NCI-H2196 treated with DMSO at 0.1 percent for 48 hours (cell line): Measurements from ENCODE around the gene PDPK1.
"Not testable (repeated sequence)": the region's sequence is repeated elsewhere in the genome, so short reads cannot be mapped to it uniquely, and the experiment has no call there.

Experiments
- DNase-seq: peaks from one replicate; lab custom pipeline; 2025; ENCODE audit not compliant: unreplicated experiment; lab: John Stamatoyannopoulos, UW

PDPK1 gene

GRCh38 chr16:2586241-2586640 lies 48.4 kb downstream of the PDPK1 start:
- no peak for DNase-seq

DNA sequence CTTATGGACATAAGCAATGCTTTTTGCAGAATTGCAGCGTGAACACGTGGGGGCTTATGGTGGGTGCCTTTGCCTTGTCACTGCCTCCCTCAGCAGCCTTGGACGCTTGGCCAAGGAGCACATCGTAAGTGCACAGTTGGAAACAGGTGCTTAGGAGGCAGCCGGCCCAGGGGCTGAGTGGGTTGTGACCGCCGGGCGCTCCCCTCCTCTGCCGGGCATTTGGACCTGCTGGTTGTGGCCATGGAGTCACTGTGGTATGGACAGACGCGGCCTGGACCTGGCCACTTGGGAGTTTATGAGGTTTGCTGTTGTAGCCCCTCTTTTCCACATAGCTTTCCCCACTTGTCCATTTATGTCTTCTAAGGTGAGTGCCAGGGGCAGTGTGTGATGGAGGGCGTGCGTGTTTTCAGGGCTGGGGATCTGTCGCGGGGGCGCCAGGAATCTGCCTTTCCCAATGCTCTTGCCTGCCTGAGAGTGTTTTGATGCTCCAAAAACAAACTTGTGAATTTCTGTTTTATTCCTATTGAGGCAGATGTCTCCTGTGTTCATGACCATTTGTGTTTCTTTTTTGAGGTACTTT lies 49.2 kb downstream of the PDPK1 start:
- no peak for DNase-seq

- DNase-seq: no peak
Measured at GRCh38 chr16:2587891-2588565, 50.2 kb downstream of the PDPK1 start.

- DNase-seq: no peak
Measured at GRCh38 chr16:2591476-2592240, 53.8 kb downstream of the PDPK1 start.

DNA sequence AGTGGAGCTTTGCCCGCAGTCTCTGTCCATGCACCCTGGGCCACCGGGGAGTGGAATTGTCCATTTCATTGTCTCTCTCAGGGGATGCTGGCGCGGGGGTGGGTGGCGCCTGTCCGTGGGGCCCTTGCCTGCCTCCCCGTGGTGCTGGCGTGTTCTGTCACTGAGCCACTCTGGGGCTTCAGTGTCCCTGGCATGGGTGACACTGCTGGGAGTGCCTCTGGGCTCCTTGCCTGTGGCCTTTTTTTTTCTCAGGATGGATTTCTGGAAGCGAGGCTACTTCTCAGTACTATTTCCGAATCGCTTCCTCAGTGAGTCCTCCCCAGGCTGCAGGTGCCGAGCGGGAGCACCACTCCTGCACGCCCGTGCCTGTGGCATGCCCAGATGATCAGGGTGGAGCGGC lies 55.0 kb downstream of the PDPK1 start:
- no peak for DNase-seq

- DNase-seq: no peak
Measured at GRCh38 chr16:2595393-2596205, 57.8 kb downstream of the PDPK1 start.

DNA sequence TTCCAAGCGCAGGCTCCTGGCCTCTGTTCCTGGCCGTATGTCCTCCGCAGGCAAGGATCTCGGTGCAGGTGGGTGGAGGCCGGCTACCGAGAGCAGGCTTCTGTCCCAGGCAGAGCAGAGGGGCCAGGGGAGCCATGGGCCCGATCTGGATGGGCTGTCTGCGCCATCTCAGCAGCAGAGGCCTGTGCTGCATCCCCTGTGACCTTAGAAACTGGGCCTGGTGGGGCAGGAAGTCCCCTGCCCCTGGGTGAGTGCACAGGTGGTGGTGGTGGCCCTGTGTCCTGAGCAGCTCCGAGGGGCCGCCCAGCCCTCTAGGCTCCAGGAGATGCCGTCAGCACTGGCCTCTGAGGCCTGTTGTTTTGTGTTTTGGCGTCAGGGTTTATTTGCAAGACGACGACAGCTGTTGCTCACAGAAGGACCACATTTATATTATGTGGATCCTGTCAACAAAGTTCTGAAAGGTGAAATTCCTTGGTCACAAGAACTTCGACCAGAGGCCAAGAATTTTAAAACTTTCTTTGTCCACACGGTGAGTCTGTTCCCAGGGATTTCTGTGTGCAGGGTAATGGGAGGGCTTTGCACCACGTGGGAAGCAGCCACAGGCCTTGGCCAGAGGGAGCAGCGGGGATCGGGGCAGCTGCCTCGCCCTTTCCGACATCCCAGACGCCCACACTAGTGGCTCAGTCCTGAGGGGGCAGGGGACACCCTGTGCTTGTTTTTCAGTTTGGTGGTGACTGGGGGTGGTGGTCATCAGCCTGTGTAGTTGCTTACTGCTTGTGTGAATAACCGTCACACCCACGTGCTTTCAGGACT lies 59.1 kb downstream of the PDPK1 start:
- no peak for DNase-seq

DNA sequence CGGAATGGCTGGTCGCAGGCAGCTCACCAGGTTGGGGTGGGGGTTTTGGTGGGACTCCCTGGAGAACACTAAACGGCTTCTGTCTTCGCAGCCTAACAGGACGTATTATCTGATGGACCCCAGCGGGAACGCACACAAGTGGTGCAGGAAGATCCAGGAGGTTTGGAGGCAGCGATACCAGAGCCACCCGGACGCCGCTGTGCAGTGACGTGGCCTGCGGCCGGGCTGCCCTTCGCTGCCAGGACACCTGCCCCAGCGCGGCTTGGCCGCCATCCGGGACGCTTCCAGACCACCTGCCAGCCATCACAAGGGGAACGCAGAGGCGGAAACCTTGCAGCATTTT lies 59.7 kb downstream of the PDPK1 start:
- DNase-seq: no peak

GRCh38 chr16:2598133-2598641 lies 60.4 kb downstream of the PDPK1 start:
- no peak for DNase-seq

DNA sequence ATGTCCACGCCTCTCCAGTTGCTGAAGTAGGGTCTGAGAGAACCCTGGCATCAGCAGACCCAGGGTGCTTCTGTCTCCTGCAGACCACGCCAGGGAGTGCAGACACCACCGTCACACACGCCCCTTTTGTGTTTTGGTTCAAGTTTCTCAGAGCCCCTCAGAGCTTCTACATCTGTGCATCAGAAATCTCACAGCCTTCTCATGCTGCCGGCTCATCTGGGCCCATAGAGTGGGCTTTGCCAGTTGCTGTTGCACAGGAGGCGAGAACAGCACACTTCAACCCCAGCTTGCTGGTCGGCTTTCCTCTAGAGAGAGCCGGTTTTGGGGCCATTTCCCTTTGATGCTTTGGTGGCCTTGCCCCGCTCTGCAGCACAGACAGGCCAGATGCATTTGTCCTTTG lies 60.9 kb downstream of the PDPK1 start:
- no peak for DNase-seq

DNA sequence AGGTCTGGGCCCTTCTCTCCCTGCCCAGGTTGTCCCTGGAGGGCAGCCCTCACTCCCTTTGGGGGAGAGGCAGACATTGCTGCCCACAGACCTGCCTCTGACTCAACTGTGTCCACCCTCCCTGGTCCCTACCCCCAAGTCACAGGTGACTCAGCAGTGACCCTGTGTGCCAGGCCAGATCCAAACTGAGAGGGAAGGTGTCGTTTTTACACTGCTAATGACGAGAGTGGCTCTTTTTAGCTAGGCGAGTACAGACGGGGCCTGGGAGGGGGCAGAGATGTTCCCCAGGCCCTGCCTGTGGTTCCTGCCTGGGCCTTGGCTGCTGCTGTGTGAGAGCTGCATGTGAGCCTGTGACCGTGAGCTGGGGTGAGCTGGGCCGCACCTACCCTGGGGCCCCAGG lies 61.3 kb downstream of the PDPK1 start:
- DNase-seq: not testable (repeated sequence)

DNA sequence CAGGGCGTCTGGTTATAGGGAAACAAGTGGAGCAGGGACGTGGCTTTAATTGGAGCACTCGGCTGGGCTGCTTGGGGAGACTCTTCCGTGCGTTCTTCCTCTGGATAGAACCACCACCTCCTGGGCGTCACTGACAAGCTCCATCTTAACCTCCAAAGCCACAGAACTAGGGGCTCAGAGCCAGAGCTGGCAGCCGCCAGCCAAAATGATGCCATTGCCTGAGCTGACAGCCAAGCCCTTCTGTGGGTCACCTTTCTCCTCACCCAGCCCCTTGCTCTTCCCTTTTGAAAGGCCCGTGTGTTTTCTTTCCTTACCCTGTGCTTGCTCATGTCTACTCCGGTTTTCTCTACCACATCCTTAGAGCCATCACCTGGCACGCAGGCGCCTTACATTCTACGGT lies 62.0 kb downstream of the PDPK1 start:
- not testable (repeated sequence) for DNase-seq

DNA sequence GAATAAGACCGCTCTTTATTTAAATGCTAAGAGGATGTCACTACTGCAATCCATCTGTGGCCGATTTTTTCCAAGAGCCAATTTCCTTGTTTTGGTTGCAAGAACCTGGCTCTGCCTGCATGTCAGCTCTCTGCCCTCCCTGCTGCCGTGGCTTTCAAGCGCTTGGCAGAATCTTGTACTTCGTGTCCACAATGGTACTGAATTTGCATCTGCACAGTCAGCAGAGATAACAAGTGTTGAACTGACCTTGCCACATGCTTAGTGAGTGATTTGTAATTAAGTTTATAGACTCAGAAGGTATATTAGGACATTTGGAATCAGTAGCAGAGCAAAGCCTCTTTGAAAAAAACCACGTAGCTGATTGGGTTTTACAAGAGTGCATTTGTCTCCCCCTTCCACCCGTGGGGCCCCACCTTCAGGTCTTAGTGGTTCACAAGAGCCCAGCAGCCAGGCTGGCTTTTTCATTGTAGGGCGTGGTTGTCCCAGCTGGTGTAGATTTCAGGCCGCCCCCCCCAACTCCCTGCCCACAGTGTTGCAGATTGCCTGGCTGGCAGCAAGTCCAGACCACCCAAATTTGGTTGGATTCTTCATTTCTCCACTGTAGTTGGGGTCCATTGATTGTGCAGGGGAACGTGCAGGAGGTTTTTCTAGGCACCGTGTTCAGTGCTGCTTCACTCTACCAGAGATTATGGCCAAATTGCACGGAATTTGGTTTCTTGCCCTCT lies 63.6 kb downstream of the PDPK1 start:
- not testable (repeated sequence) for DNase-seq

GRCh38 chr16:2602175-2602574 lies 64.4 kb downstream of the PDPK1 start:
- DNase-seq: not testable (repeated sequence)

DNA sequence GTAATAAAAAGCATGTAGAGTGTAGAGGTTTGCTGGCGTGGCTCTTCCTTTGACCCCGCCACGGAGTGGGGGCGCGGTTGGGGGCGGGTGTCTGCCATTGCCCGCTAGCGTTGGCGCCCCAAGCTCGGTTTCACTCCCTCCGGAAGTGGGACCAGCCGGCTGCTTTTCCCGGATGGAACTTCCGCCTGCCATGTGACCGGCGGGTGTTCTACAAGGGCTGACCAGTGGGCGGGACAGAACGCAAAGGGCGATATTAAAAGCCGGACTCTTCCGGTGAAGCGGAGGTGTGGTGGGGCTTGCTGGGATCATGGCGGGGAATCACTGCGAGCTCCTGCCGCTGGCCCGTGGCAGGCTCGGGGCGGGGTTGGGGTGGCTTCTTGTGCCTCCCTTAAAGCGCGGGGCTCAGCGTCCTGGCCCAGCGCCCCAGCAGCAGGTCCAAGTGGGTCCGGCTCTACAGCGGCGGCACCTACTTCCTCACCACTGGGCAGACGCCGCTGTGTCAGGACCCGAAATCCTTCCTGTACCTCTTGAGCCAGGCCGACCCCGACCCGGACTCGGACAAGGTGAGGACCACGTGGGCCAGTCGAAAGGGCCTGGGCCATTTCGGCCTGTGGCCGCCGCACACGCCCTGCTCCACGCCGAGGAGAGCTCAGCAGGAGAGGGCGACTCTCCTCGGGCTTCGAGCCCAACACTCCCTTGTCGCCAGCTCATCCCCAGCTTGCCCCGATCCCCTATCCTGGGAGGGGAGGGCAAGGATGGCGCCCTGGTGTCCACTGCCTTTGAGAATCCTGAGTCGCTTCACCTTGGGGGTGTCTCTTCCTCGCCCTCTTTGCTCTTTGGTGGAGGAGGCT lies 65.6 kb downstream of the PDPK1 start:
- DNase-seq: peak; percentile 93

DNA sequence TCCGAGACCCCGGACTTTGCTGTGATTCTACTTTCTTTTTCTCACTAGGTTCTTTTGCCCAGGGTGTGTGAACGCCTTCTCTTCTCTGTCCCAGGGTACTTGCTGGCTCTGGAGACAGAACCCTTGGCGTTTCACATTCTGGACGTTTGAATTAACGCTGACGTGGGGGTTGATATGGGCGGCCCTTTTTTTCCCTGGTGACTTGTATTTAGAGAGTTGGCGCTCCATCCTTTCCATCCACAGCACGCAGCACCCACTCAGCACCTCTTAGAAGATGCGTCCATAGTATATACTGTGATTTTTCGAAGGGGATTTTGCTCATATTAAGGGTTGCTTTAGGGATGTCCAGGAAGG lies 66.2 kb downstream of the PDPK1 start:
- DNase-seq: not testable (repeated sequence)

DNA sequence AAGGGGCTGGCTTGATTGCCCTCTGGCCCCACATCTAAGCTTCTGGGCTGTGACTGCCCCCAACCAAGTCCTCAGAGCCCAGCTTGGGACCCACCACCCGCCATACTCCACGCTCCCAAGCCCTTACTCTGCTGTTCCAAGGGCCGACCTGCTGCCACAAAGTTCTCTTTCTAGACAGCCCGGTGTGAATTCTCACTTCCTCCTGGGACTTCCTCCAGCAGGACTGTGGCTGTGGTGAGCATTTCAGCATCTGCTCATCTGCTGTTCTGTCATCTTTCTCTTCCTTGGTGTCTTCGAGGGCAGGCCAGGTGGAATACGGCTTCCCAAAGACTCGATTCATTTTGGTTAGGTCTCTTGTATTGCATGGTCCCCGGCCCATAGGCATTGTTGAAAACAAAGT lies 69.0 kb downstream of the PDPK1 start:
- not testable (repeated sequence) for DNase-seq

- DNase-seq: not testable (repeated sequence)
Measured at GRCh38 chr16:2609345-2609744, 71.5 kb downstream of the PDPK1 start.
